HL-60/S4 treated with phorbol 12-myristate 13-acetate at 8.2 ng/mL for 4 days and 3 days (cell line): ENCODE results near the gene ZBTB40.

ENCODE experiments used
- in situ Hi-C: fragments of 300-500 bp; cut with MboI; formaldehyde crosslinking; loops from 2 replicates; pipeline ENCODE4 v1.15.0; 2022; ENCODE audit warnings: low sequenced_read_pairs

The ZBTB40 gene

GRCh38 chr1:22578732-22579361 lies 127.2 kb downstream of the ZBTB40 start:
- in situ Hi-C loops = no loop called here

DNA sequence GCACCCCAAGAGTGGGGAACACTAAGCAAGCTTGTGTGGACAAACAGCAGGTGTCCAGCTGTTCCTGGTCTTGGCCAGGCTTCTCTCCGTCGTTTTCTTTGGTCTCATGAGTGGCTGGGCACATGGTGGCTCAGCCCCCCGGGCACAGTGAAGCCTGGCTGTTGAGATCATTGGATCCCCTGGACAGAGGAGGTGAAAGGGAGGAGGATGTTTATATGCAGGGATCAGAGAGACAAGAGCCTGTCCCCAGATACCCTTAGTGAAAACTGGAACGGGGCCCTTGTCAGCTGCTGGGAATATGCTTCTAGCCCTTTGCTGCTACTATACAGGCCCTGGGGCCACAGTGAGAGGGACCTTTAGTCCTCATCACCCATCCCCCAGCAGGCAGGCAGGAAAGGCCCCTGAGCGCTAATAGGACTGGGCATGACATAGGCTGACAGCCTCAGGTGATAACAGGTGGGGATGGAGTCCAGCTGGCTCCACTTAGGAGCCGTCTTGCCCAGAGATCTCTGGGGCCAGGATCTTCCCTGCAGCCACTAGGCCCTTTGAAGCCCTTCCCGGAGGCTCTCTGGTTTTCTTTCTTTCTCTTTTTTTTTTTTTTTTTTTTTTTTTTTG lies 128.0 kb downstream of the ZBTB40 start:
- in situ Hi-C loops = no loop called here
